ENCODE data around the gene CCDC197.

CCDC197 gene

DNA sequence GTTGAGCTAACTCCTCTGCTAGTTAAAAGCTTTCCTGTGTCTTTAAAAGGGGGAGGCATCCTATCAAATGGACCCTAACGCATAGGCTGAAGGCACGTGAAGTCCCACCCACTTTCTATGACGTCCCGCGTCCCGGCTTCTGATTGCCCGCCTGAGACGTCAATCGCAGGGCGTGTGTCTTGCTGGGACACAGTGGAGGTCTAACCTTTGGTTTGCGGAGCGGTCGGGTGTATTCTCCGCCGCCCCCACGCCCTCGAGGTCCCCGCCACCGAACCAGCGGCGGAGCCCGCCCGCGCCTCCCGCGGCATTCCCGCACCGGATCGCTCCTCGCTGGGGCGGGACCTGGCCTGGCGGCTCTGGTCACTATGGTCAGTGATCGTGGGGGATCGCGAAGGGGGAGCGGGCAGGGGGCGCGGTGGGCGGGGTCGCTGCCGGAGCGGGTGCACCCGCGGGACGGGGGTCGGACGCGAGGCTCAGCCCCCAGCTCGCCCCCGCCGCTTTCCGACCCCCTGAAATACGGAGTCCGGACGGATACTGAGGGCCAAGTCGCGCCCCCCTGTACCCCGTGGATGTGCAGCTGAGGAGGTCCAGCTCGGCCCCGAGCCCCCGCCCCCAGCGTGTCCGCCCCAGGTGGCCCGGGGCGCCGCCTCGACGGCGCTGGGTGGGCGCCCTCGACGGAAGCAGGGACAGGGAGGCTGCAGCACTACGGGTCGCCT, 29.2 kb downstream of the CCDC197 start, which contains the start of gene OTUB2:
Gene OTUB2 (plus strand): TSS at position 168 of the 716 bp plus-strand sequence. CDS start 198 bp downstream, at position 366.
- DNase-seq (ENCODE audit: low spot score) = peak; percentile 99

DNA sequence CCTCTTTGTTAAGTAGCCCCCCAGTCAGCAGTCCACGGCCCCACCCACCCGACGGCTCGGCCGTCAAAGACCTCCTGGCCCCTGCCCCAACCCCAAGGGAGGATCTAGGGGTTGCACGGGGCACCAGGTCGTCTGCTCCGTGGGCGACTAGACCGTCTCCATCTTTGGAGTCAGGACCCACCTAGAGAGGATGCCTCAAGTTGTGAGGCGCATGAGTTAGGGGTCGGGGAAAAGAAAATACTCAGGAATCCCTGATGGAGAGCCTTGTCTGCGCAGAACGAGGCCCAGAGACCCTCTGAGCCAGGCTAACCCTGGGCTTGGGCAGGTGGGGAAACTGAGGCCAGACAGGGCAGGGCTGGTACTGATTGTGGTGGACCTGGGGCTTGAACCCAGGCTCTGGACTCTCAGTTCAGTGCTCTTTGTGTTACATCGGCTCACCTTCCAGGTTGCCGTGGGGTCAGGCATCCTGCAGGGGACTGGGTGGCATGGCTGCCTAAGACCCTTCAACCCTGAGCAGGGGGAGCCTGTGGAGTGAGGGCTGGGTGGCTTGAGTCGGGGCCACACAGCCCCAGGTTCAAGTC, 29.9 kb downstream of the CCDC197 start:
- no peak for DNase-seq (ENCODE audit: low spot score)

DNA sequence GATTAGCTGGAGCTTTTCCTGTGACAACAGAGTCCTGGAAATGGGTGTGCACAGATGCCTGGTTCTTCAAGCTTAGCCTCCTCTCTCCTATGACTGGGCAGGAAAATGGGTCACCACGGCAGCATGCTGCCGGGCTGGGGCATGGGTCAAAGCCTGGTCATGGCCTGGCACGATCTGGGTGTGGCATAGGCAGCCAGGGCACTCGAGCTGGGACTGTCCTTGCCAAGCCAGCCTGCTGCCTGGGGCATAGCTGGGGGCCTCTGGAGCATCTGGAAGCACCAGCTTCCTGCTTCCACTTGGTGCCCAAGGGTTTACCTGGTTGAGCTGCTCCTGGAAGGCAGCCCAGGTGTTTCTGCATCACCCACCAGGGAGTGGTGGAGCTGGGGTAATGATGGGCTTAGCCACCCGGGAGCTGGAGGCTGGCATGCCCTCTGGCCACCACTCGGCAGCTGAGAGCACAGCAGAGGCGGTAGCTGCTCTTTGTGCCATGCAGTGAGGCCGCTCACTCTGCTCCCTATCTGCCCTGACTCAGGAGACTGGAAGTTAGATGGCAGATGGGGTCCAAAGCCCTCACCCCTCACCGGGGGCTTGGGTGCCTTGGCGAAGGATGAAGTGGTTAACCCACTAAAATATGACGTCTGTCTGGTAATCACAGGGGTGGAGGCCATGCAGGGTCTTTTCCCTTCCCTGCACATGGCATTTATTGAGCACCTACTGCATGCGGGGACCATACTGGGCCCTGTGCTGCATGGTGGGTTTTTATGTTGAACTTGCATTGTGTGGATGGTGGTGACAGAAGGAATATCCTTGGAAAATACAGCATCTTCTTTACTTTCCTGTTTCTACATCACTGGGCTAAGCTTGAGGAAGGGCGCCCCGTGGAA, 30.7 kb downstream of the CCDC197 start:
- peak; percentile 73 for DNase-seq (ENCODE audit: low spot score)

DNA sequence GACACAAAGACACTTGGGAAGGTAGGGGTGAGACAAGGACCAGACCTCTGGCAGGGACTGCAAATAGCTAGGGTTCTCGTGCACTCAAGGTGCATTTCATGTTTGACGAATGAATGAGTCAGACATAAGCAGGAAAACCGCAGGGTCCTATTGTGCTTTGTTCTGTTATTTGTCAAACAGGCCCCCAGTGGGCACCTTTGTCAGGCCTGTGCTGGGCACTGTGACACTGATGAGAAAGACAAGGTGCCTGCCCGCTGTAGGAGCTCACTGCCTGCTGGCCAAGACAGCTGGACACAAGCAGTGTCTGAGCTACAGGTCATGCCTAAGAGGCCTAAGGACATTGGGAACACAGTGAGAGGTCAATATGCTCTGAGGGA, 31.3 kb downstream of the CCDC197 start:
- DNase-seq (ENCODE audit: low spot score) = peak; percentile 62

DNA sequence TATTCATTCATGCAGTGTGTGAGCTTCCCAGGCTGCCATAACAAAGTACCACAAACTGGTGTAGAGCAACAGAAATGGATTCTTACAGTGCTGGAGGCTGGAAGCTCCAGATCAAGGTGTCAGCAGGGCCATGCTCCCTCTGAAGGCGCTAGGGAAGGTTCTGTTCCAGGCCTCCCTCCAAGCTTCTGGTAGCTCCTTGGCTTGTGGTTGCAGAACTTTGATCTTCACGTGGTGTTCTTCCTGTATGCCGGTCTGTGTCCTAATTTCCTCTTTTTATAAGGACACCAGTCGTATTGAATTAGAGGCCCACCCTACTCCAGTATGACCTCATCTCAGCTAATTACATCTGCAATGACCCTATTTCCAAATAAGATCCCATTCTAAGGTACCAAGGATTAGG, 32.2 kb downstream of the CCDC197 start:
- no peak for DNase-seq (ENCODE audit: low spot score)

DNA sequence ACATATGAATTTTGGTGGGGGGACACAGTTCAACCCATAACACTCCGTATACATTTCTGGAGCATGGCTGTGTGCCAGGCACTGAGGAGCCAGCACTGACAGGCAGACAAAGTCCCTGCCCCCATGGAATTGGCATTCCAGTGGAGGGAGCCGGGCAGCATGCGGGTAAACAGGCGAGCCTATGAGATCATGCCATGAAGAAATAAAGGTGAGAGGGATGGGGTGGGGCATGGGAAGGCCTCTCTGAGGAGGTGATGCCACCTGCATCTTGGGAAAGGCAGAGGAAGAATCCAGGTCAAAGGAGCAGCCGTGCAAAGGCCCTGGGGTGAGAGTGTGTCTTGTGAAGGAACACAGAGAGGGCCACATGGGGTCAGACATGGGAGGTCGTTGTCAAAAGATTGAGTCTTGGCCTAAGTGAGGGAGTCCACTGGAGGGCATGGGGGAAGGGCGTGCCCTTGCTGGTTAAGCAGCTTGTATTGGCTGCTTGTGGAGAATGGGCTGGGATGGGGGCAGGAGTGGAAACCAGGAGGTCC, 32.6 kb downstream of the CCDC197 start:
- DNase-seq (ENCODE audit: low spot score) = no peak

DNA sequence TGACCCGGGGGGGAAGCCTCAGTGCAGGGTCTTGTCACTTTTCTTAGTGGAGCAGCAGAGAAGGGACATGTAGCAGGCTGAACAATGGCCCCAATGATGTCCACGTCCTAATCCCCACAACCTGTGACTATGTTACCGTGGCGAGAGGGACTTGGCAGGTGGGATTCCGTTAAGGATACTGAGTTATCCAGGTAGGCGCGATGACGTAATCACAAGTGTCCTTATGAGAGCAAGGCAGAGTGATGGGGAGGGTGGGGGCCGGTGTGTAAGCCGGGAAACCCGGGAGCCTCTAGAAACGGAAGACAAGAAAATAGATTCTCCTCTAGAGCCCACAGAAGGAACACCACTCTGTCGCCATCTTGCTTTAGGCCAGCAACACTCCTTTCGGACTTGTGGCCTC, 33.5 kb downstream of the CCDC197 start:
- no peak for DNase-seq (ENCODE audit: low spot score)

DNA sequence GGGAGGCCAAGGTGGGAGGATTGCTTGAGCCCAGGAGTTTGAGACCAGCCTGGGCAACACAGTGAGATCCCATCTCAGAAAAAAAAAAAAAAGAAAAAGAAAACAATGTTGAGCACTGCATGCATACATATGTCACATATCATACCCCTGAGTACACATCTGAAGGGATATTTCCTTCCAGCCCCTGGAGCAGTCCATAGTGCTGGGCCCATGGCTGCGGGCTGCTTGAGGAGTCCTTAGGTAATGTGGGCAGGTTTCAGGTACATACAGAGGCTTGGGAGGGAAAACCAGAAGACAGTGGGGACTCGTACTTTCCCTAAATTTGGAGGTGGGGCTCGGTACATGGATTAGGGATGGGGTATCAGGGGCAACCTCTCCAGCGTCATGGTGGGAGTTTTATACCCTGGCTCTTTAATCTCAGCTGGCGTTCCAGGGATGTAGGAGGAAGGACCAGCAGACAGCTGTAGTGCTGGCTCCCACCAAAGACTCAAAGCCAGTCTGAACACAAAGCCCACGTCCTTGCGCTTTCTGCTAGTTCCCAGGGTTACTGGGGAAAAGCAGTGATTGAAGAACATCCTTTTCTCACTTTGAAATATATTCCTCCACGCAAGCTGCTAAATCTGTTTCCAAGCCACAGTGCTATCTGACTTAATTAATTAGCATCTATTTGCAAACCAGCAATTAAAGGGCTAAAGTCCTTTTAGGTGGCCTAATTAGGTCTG, 34.2 kb downstream of the CCDC197 start:
- DNase-seq (ENCODE audit: low spot score) = no peak

DNA sequence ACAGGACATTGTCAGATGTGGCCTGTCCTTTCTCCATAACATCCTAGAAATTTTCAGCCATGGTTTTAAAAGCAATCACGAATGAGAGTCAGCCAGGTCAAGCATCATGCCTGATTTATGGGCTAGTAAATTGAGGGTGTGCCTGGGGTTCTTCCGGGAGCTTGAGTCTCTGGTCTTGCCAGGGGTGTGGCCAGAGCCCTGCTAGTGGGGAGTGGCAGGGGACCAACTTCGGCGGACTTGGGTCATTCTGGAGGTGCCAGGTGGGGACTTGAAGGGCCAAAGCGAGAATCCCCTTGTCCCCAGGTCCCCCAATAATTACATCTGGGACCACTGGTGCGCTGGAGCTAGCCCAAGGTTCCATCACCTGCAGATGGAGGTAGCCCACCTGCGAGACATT, 34.8 kb downstream of the CCDC197 start:
- DNase-seq (ENCODE audit: low spot score) = no peak

DNA sequence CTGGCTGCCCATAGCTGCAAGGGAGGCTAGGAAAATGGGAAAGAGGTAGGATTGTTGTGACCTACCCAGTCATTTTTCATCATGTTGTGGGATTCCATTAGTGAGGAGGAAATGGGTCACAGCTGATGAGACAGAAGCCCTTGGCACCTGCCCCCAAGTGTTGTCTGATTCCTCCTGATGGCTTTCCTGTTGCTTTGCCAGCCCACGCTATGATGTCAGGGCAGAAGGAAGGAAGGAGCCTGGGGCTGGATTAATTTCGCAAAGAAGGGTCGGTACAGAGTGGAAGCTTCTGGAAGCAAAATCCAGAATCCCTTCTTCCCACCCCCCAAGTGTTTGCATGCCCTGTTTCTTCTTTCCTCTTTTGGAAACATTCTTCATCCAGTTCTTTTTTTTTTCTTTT, 37.8 kb downstream of the CCDC197 start:
- DNase-seq (ENCODE audit: low spot score) = no peak

DNA sequence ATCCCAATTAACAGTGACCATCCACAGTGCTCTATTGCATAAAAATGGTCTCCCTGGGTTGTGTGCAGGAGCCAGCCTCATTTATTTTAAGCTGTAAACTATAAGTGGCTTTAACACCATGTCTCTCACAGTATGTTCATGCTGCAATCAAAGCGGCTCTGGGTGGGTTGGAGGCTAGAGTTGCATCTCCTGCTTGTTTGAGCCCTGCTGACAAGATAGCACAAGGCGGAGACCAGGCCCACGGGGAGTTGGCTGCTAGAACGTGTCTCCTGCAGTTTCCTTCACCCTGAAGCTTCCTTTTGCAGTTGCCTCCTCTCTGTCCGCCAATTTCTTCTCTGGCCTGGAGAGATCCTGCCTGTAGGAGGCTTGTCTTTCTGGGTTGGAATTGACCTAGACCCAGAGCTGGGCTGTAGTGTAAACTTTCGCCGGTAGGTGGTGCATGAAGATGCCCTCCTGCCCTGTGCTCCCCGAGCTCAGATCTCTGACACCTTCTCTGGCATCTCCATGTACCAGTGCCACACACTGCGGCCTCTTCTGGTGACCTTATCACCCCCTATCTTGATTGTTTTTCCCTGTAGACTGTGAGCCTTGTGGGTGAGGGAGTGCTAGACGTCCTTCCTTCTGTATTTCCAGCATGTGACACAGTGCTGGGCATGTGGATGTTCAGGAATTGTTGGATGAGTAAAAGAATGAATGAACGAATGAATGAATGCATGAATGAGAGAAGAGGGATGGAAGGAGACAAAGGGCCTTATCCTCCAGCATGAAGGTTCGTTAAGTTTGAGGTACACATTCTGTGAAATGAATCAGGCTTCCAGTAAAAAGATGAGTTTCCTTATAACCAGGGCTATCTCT, 39.4 kb downstream of the CCDC197 start:
- DNase-seq (ENCODE audit: low spot score) = peak; percentile 78

DNA sequence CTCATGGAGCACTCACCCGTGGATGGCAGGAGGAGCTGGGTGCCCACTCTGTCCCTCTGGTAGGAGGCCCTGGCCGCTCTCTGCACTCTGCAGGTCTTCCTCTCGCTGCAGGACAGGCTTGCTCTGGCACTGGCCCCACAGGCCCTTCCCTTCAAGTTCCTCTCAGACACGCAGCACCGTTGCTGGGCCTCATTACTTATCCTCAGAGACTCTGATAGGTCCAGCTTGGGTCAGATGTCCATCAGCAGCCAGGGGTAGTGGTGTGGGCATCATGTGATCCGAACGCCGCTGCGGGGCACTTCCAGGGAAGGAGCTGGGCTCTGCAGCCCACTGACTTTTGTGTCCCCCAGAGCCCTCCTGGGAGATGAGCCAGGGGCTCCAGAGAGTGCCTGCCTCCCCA, 40.9 kb downstream of the CCDC197 start:
- DNase-seq (ENCODE audit: low spot score) = no peak

DNA sequence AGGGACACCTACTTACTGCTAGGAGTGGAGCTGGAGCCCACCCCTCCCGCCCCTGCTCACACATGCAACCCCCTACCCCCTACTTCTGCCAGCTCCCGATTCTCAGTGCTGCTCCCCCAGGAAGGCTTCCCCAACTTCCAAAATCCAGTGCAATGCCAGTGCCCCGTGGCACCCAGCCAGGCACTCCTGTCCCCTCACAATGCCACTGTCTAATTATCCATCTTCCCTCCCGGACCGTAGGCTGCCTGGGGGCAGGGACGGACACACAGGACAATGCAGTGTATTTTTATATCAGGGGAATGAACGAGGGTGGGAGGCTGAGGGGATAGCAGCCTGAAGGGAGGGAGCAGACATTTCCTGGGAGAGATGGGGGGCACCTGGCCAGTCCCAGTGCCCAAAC, 41.4 kb downstream of the CCDC197 start:
- DNase-seq (ENCODE audit: low spot score) = no peak

DNA sequence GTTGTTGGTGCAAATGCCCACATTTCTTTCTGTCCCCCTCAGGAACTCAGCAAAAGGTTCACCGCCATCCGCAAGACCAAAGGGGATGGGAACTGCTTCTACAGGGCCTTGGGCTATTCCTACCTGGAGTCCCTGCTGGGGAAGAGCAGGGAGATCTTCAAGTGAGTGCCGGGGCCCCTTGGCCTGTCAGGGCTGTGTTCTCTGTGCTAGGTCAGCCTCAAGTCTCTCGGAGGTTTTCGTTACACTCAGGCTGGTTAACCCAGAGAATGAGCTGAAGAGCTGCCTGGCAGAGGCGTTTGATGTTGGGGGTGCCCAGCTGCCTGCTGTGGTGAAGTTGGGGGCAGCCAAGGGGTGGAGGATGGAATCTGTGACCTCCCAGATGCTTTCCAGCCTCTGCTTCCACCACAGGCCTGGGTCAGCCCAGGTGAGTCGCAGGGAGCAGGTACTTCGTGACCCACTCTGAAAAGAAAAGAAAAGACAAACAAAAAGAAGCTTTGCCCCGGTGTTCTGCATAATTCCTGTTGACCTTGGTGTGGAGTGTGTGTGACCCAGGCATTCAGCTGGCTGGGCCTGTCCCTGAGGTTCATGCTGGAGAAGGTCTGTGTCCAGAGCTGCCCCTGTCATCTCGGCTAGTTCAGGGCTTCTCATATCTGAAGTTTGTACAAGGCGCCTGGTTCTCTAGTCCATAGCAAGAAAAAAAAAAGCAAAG, 42.0 kb downstream of the CCDC197 start:
- DNase-seq (ENCODE audit: low spot score) = no peak

DNA sequence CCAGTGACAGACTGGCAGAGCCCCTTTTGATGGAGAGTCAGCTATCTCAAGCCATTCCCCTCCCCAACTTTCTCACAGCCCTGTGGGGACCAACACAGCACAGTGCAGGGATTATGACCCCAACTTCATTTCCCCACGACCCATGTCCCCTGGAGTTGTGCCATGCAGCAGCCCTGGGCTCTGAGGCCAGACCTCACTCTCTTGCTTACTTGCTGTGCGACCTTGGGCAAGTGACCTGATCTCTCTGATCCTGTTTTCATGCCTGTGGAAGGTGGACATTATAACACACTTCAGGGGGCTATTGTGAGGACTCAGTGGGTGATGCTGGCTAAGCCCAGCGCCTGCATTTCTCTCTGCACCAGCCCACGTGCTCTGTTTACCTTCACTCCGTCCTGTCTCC, 43.1 kb downstream of the CCDC197 start:
- DNase-seq (ENCODE audit: low spot score) = no peak

DNA sequence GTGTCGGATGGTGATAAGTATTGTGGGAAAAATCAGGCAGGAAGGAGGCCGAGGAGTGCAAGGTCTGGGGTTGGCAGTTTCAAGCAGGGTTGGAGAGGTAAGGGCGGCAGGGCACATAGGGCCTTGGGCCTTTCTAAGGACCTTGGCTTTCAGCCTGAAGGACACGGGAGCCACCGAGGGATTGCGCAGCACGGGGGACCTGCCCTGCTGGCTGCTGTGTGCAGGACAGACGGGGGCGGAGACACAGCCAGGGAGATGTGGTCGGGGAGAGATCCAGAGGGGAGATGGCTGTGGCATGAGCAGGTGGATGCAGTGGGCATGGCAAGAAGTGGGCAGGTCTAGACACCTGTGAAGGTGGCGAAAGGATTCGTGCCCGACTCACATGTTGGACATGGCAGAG, 43.7 kb downstream of the CCDC197 start:
- DNase-seq (ENCODE audit: low spot score) = no peak

DNA sequence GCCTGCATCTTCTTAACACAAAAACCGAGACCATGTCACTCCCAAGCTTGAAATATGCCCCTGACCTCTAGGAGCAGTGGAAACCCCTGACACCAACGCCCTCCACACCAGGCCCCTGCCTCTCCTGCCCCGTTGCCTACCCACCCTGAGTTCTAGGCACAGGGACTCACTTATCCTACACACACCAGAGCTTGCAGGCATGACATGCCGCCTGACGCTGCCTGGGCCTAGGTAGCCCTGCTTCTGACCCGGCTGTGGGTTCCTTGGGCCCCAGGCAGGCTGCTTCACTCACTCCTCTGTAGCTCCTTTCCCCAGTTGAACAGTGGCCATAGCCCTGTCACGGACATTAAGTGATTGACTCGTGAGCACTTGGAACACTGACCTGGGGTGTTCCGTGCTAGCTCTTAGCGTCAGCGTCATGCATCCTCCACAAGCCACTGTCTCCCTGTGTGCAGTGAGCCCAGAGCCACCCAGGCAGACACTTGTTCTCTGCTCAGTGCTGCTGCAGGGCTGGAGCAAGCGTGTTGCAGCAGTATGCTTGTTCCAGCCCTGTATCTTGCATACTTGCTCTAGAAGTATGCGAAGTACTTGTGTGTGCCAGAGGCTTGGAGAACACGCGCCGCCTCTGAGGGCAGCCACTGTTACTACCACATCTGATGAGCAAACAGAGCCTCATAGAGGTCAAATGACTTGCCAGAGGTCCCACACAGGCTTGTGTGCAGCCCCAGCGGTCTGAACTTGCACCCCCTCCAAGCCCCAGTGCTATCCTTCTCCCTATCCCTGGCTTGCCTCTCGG, 44.6 kb downstream of the CCDC197 start:
- no peak for DNase-seq (ENCODE audit: low spot score)

DNA sequence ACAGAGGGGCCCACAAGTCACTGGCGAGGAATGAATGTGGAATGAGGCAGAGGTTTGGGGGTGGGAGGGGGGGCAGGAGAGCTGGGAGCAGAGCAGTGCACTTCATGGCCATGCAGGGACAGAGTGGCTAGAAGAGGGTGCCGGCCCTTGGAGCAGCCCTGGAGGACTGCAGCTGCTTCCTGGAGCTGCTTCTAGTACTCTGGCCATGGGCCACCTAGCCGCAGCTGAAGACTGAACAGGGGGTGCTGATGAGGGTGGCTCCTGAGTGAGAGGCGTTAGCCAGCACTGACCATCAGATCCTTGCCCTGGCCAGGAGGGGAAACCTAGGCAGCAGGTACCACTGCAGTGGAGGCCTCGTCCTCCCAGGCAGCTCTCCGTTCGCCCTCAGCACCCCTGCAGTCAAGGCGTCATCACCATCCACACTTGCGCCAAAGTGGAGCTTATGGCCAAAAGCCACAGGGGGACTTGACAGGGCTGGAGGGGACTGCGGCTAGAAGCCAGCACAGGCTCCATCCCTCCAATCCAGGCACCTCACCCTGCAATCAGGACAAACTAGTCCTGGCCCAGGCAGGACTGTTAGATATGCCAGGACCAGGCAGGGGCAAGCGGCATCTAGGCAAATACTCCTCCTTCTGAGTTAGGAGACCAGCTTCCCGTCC, 45.5 kb downstream of the CCDC197 start:
- no peak for DNase-seq (ENCODE audit: low spot score)

DNA sequence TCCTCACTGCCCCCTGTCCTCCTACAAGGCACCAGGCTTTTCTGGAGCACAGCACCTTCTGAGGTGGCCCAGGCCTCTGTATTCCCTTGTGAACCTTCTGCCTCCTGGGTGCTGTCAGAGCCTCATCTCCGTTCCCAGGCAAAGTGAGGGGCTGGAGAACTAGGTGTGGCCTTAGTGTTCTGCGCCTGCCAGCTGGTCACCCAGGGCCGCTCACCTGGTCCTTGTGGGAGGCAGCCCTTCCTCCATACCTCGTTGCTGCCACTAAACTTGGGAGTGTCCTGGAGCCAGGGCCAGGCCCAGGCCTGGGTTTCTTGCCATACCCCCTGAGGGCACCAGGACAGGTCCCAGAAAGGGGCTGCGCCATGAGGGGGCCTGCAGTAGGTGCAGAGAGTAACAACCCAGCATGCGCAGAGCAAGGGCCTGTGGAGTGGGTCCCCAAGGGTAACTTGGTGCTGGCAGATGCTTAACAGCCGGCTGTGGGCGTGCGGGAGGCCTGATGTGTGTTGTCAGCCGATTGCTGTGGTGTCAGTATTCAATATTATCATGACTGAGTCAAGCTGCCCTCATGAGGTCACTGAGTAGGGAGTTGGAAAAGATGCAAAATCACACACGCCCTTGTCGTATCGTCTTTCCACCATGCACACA, 46.1 kb downstream of the CCDC197 start:
- DNase-seq (ENCODE audit: low spot score) = no peak
